ENCODE measurements around the gene TSSK6.
A peak's percentile ranks its signal among the peaks of the same experiment; 100 is the strongest.

Gene TSSK6

DNA sequence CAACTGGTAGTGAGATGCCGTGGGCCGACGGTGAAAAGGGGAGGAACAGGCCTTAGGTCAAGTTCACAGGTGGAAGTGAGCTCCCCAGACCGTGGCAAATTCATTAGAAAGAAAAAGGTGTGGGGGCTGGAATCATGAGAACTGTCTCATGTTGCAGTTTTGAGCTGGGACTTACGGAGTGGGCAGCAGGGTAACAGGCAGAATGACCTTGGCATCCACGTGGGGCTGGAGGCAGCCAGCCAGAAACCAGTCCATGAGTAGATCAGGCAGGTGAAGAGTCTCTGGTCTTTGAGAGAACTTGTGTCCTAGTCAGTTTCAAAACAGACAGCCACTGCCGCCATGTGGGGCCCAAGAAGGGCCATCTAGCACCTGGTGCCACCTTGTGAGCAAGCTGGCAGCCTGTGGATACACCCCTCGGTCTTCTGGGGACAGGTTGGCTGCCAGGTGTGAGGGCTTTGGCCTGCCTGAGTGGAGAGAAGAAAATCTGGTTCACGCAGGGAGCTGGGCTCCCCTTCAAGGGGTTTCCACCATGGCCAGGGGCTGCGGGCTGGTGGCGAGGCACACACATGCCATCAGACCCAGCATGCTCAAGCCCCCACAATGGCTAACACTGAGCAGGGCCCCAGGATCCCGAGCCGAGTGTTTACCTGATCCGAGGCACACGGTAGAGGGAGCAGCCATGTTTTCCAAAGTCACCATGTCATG is 23.9 kb downstream of the TSSK6 start:
- DNase-seq (ENCODE audit: extremely low spot score, insufficient read length, low read depth), result no peak
- FAIRE-seq, result no peak

DNA sequence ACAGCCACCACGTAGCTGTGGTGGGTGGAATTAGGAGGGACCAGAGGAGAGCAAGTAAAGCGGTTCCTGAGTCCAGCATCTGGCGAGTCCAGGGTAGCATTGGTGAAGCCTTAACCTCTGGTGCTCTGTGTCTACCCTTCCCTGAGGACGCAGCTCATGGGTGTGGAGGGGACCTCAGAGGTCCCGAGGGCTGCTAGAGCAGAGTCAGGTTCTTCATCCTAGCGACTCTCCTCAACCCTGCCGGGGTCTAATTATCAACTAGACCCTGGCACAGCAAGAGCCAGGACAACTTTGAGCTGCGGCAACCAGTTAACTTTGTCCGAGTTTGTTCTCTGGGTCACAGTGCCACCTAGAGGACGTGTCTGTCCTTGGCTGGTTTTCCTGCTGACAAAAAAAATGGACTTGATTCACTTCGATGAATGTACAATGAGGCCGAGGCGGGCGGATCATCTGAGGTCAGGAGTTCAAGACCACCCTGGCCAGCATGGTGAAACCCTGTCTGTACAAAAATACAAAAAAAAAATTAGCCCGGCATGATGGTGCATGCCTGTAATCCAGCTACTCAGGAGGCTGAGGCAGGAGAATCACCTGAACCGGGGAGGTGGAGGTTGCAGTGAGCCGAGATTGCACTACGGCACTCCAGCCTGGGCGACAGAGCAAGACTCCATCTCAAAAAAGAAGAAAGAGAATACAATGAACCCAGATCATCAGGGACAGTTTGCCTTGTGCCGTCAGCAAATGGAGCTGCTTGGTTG is 25.0 kb downstream of the TSSK6 start:
- peak; percentile 83 for FAIRE-seq
- peak; percentile 71 for DNase-seq (ENCODE audit: extremely low spot score, insufficient read length, low read depth)

DNA sequence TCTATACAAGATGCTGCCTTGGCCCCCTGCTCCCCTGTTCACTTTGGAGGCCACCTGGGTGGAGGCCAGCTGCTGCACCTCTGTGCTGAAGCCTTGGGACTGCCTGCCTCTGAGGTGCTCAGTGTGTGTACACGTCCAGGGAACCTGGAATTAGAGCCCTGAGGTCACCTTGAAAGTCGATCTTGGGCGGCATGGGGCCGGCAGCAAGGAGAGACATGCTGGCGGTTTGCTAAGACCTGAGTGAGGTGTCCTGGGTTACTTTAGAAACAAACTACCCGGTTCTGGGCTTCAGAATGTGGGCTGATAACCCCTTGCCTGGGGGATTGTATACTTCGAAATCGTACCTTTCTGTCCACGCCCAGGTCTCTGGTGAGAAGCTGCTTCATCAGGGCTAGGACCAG is 25.5 kb downstream of the TSSK6 start:
- FAIRE-seq, result no peak

DNA sequence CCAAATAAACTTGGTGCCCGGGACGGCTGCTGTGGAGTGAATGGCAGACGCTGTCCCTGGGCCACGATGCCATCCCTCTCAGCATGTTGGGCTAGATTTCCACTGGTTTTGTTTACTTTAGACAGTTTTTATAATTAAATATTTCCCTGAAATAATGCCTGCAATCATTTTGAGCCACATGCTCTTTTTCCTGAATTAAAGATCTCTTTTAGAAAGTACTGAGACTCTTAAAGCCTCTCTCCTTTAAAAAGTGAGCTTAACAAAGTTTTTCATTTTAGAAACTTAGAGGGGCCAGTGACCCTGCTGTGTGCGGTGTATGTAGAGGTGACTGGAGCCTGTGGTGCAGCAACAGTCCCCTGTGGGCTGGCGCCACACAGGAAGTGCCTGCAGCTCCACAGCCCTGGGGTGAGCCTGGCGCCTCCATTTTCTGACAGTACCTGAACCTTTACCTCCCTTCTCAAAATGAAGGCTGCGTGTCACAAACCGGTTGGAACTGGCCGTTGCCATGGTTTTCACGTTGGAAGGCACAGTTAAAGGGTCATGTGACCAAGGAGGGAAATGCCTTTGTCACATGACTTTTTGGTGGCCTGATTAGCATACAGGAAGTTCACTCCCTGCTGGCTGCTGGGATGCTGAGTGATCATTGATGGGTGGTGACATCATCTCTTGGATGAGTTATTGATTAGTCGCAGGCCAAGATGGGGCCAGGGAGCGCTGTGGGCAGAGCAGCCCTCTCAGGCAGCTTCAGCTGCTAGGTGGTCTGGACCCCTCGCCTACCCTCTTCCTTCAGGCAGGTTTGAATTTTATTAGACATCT is 26.3 kb downstream of the TSSK6 start:
- DNase-seq (ENCODE audit: extremely low spot score, insufficient read length, low read depth) (peak; percentile 58), FAIRE-seq (peak; percentile 96)

More for the DNA sequence above, 25.5 kb downstream of the TSSK6 start:
- DNase-seq (ENCODE audit: extremely low spot score, insufficient read length, low read depth), result no peak

DNA sequence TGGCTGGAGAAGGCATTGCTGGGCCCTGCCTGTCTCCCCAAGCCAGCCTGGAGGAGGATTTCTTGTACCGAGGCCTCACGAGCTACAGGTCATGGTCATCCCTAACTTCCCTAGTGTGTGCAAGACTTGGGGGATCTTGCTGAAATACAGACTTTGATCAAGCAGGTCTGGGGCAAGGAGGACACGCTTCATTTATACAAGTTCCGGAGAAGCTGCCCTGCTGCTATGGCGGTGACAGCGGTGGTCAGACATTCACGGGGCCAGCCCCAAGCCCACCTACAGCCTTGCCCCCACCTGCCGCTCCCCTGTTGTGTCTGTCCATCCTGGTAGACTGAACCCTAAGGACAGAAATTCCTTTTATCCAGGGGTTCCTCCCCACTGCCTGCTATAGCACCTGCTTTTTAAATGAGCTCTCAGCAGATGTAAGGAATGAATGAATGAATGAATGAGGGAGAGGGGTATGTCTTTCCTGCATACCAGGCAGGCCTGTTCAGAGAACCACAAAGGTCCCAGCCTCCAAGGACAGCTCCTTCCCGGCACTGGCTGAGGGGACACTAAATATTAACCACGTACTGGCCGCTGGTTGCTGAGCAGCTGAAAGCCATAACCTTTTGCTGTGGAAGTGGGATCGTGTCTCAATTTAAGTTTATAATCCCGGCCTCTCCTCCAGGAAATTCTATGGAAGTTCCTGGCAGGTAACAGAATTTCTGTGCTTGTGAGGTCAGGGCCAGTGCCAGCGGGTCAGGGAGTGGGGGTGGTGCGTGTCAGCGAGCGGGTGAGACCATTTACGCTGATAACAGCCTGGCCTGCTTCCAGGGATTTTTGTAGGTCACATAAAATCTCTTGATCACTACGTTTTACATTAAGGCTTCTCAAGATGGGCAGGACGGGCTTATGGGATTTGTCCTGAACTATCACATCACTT is 27.1 kb downstream of the TSSK6 start:
- DNase-seq (ENCODE audit: extremely low spot score, insufficient read length, low read depth) (no peak), FAIRE-seq (no peak)

DNA sequence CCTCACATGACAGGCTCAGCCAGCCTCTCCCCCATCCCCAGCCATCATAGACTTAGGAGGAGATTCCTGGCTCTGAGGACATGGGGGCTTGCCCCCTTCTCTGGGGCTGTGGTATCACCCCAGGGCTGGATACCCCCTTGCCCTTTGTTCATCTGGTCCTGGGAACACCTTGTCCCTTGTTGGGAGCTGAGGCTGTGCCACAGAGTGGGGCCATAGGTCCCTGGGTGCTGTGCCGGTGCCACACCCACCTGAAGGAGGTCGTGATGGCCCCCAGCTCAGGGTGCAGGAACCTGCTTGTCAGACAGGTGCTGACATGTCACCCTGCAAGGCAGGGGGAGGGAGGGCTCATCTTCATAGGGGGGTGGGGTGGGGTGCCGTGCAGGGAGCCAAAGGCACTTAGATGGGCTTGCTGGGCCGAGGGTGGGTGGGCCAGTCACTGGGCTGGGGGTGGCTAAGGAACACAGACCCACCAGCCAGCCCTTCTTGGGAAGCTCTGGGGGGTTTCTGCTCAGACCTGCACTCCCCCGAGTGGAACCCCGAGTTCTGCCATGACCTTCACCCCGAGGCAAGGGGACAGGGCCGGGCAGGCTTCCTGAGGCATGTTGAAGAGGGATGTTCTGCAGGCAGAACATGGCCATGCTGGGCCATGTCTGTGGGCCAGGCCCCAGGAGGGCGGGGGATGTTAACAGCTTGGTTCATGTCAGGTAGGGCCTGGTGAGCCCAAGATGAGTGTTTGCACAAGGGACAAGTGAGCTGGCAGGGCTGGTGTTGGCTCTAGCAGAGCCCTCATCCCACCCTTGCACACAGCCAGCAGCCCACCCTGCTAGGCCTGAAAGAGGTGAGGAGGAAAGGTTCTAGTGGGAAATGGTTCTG is 28.0 kb downstream of the TSSK6 start:
- DNase-seq (ENCODE audit: extremely low spot score, insufficient read length, low read depth) (no peak), FAIRE-seq (no peak)

DNA sequence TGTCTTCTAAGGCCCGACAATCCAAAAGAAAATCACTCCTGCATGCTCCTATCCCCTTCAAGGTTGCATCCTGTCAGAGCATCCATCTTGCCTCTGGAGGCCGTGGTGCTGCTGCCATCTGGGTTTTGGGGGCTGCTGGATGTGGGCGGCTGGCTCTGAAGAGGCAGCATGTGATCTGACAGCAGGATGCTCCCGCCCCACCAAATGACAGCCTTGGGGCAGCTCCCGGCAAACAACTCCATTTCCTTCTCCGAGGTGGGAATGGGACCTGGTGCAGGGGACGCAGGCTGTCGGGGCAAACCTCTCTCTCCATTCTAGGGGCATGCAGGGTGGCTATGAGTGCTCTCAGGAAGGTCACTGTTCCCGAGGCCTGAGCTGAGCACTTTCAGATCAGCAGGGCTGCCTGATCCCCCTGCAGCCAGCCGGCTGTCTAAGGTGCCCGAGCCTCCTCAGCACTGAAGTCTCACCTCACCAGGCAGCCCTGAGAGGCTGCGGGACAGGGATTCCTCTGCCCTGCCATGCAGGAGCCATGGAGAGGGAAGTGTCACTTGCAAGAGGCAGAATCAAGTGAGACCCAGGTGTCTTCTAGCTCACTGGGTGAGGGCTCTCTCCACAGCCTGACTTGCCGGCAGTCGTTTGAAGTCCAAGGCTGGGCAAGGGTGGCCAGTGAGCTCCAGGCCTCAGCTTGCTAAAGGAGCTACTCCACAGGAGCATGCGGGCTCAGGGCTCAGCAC is 28.8 kb downstream of the TSSK6 start:
- DNase-seq (ENCODE audit: extremely low spot score, insufficient read length, low read depth), result no peak
- FAIRE-seq, result no peak

DNA sequence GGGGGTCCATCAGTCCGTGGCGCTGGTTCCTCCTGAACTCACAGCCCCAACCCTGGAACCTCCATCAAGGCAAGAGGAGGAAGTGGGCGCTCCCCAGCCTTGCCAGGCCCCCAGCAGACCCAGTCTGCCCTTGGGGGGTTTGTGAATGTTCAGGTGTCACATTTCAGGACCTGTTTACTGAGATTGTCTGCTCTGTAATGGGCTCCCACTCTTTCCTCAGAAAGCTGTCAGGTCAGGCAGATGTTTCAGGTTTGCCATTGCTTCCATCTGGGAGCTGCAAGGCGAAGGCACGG is 29.4 kb downstream of the TSSK6 start:
- FAIRE-seq (no peak), DNase-seq (ENCODE audit: extremely low spot score, insufficient read length, low read depth) (no peak)

DNA sequence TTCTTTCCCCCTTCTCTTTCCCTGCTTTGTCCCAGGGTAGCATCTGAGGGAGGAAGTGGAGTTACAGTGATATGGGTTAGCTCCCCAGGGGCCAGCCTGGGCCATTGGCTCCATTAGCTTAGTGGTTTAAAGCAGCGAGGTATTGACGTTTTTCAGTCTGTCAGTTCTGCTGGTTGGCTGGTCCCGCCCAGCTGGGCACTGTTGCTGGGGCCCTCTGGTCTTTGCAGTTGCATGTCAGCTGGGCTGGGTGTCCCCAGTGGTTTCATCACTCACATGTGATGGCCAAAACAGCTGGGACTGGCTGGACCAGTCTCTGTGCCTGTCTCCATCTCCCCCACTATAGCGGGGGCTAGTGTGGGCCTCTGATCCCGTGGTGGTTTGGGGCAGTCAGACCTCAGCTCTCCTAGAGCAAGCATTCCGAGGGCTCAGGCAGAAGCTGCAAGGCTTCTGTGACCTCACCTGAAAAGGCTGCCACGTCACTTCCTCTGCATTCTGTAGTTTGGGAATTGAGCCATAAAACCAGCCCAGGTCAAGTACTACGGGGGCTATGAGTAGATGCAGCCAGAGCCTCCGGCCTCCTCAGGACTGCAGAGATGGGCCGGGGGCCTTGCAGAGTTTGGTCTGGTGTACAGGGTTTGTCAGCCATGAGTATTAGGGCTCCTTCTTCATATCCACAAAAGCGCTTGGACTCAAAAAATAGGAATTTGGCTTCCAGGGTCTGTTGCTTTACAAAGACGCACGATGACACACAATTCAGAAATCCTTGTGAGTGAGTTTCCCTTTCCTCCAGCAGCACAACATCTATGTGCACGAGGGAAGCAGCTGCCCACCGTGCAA is 30.0 kb downstream of the TSSK6 start:
- no peak for DNase-seq (ENCODE audit: extremely low spot score, insufficient read length, low read depth)
- no peak for FAIRE-seq

DNA sequence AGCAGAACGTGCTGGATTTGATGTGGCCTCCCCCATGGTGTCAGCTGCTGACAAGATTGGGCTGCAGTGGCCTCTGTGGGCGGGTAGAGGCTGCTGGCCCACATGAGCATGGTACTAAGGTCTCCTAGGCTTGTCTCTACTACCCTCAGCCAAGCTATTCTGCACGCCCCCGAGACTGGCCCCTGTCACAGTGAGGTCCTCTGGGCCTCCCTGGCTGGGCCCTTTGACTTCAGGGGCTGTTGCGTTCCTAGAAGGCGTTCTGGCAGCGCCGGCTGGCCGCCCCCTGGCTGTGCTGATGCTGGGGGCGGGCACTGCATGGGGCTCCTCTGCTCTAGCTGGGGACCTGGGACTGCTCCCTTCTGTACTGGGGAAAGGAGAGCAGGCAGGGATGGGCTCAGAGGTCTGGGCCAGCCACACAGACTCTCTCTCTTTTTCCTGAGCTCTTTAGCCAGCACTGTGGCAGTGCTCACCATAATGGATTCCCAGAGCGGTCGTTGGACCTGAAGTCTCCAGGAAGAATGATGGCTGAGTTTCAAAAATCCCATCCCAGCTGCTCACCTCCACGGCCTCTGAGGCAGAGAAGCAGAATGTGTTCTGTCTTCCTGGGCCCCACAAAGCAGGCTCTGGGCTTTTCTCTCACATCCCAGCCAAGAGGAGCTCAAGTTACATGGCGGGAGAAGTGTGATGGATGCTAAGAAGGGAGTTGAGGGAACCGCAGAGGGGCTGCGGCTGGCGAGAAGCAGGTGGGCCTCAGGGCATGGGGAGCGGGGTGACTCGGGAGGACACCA is 32.3 kb downstream of the TSSK6 start:
- FAIRE-seq, result no peak

DNA sequence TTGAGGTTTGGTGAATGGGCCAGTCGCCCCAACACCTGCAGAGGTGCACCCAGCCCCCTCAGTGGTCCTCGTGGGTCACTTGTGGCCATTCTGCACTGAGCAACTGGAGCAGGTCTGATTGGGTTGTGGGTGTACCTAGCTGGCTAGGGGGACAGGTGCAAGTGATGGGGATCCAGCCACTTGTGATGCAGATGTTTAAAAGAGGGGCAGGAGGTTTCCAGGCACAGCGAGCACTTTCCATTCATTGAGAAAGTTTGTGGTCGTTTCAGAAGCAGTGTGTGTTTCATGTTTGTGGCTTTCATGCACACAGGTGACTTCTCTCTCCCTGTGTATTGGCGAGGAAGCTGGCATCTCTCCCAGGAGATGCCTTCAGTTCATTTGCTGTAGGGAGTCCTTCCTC is 34.7 kb downstream of the TSSK6 start:
- DNase-seq (ENCODE audit: extremely low spot score, insufficient read length, low read depth) (no peak), FAIRE-seq (peak; percentile 75)

More for the DNA sequence above, 32.3 kb downstream of the TSSK6 start:
- DNase-seq (ENCODE audit: extremely low spot score, insufficient read length, low read depth), result no peak

DNA sequence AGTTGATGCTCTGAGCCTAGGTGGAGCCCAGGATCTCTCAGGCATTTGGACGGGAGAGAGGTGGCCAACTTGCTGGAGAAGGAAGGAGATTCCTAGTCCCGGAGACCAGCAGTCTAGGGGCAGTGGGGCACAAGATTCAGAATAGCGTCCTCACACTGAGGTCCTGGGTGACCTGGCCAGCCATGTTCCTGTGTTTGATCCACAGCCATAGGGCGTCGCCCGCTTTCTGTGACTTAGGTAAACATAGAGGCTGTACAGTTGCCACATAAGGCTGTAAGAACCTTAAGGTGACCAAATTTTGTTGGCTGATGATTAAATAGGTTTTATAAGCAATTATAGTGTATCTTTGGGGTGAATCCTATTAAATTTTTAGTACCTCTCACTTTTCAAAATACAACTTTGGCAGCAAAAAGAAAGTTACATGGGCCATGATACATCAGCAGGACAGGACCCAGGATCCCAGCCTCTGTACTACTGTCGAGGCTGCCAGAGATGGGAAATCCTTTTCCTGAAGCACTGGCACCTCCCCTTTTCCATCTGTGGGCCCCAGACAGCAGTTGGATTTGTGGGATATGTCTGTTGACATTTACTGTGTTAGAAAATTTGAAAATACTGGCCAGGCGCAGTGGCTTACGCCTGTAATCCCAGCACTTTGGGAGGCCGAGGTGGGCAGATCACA is 37.5 kb downstream of the TSSK6 start:
- FAIRE-seq (no peak), DNase-seq (ENCODE audit: extremely low spot score, insufficient read length, low read depth) (no peak)

DNA sequence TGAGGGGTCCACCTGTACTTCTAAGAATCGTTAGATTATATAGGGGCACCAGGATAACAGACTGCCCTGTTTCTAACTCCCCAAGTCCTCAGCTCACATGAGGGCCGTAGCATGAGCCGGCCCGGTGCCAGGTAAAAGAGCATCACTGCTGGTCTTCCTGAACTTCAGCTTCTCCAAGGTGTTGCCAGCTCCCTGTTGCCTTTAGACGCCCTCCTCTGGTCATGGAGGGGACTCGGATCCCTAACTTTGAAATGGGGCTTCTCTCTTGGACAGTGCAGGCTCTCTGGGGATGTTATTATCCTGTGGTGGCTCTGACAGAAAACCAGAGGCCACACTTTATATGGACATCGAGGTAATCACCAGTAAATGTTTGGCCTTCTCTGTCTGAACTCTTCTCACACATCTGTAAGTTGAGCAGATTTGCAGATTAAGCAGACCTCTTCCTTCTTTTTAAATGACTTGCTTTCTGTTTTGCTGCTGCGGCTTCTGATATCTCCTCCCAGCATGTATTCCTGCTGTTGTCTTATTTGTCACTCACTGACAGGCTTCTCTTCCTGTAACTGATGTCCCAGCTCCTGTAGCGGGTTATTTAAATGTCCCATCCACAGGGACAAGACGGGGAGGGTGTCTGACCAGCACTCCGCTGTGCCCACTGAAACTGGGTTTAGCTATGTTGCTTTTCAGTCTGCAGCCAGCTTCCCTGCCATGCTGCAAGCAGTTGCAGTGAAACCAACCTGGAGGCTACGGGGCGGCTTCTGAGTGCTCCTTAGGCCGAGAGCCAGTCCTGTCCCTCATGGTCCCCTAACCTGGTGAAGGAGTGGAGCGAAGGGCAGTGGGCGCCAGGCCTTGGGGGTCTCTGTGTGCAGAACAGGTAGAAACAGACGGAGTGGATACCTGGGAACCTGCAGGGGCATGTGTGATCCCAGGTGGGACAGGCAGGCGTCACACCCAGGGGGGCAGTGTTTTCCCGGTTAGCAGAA is 39.2 kb downstream of the TSSK6 start:
- FAIRE-seq (no peak), DNase-seq (ENCODE audit: extremely low spot score, insufficient read length, low read depth) (no peak)

DNA sequence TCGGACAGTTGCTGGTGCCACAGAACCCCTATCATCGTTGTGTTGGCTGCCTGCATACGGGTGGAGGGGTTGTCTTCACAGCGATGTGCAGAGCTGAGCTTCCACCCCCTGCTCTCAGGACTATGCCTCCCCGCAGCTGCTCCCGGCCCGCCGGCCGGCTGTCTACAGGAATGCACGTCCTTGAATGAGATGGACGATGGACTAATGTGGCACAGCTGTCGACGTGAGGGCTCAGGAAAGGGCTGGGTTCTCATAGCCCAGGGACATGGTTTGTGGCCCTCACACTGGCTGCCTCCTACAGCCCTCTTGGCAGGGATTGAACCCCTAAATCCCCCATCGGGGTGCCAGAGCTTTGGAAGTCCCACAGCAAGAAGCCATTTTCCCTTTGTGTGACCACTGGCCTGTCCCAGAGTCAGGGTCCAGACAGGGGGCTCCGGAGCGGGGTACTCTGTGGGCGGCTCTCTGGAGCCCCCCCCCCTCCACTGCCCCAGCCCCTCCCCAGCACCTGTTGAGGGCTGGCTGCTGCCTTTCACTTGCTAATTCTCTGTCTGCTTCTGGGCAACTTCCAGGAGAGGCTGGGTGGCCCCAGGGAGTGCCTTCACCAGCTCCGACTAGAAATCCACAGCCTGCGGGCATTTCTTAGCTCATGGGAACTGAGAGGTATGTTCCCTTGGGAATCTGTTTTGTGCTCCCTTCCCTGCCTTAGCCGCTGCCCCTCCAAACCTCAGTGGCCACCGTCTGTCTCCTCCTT is 40.2 kb downstream of the TSSK6 start:
- no peak for FAIRE-seq

More for the DNA sequence above, 40.2 kb downstream of the TSSK6 start:
- no peak for DNase-seq (ENCODE audit: extremely low spot score, insufficient read length, low read depth)
